SK-MEL-5 (cell line): ENCODE measurements around the gene GNAS-AS1. TPM values are rescaled to one million over a fixed set of nuclear protein-coding genes. Genes with fewer than 3 reads are reported as not detected.

ENCODE experiments used
- DNase-seq: peaks from one replicate; pipeline ENCODE4 v3.0.0-alpha.2; 2016; ENCODE audit warnings: low read depth, low spot score
- in situ Hi-C: cut with HindIII; loops from 2 replicates; pipeline ENCODE4 v1.10.0; 2016; ENCODE audit warnings: low sequenced_read_pairs, high pct_unique_total_duplicates, low pct_unique_long_range_greater_than_20kb
- total RNA-seq: library from RNA; depleted of rRNA; stranded (reverse); fragments of >200 nt; shearing (Covaris generic); gene quantifications from 2 replicates; pipeline ENCODE4 v1.2.3, GENCODE V29; 2014

The GNAS-AS1 gene
- total RNA-seq, 1 experiment from 2014 or later, result 0.55 TPM

- peak; percentile 82 for DNase-seq
- in situ Hi-C loops, result no loop called here
Measured at GRCh38 chr20:58870293-58871014, 19.8 kb upstream of the GNAS-AS1 start.

DNA sequence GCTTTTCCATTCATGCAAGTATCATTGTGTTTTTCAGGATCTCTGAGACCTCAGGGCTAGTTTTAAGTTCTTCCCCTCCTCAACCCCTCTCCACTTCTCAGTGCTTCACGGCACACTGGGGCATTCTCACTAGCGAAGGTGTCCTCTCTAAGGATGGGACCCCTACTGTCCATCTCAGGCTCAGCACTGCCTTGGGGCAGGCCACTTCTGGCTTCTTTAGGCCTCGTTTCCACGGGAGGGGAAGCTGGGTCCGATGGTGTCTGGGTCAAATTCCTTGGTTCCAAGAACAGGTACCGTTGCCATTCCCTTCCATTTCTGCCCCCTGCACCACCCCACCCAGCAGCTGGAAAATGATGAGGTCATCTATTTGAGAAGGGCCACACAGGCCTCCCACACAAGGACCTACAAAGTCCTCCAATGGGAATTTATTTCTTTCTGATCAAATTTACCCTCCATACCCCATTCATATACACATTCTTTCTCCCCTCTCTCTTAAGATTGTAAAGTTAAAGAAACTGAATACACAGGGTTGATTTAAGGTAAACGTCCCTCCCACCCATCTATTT is 19.0 kb upstream of the GNAS-AS1 start:
- no peak for DNase-seq
- in situ Hi-C loops, result no loop called here

GRCh38 chr20:58868795-58869194 is 18.1 kb upstream of the GNAS-AS1 start:
- in situ Hi-C loops, result no loop called here
- peak; percentile 43 for DNase-seq

DNA sequence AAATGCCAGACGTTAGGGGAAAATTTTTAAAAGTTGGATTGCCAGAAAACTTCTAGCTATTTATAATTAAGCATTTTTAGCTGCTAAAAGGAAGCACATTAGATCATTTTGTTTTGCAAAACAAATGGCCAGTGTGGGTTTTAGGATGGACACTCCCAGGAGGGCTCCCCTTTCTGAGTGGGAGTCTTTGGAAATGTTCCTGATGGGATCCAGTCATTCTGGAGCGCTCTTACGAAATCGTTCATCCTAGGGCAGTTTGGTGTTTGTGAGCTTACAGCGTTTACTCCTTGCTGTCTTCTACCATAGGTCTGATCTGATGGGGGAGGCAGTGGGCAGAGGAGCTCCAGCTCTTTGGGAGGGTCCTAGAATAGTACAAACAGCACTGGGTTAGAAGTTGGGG is 16.5 kb upstream of the GNAS-AS1 start:
- DNase-seq, result no peak
- in situ Hi-C loops, result no loop called here

DNA sequence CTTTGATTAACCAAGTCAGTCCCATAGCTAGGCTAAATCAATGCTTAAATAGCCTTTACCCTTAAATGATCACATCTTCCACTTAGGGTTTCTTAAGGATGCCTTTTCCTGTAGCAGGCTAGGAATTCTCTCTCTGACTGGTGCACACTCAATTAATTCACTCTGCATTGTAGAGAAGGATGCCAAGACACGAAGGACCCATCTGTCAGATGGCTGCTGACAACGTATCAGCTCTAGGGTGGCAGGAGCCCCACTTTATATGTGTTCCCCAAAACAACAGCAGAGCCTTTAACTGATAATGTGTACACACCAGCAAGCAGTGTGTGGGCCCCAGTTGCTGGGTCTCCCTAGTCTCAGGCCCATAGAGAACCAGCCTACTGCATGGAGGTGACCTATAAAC is 15.1 kb upstream of the GNAS-AS1 start:
- in situ Hi-C loops, result no loop called here
- no peak for DNase-seq

DNA sequence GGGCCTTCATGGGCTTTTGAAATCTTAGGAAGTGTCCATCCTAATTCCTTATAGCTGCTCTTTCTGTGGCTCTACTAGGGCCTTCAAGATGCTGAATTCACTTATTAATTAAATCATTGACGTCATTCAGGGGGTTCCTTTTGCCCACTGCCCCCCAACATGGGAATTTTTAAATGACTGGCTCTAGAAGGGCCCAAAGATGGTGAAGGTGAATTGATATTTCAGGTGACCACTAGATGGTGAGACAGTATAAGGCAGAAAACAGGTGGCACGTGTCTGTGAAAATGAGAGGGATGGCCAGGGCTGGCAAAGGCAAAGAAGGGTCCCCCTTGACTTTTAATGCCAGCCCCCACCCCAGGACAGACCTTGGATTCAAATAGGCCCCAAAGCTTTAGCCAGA is 13.6 kb upstream of the GNAS-AS1 start:
- no peak for DNase-seq
- in situ Hi-C loops, result no loop called here

DNA sequence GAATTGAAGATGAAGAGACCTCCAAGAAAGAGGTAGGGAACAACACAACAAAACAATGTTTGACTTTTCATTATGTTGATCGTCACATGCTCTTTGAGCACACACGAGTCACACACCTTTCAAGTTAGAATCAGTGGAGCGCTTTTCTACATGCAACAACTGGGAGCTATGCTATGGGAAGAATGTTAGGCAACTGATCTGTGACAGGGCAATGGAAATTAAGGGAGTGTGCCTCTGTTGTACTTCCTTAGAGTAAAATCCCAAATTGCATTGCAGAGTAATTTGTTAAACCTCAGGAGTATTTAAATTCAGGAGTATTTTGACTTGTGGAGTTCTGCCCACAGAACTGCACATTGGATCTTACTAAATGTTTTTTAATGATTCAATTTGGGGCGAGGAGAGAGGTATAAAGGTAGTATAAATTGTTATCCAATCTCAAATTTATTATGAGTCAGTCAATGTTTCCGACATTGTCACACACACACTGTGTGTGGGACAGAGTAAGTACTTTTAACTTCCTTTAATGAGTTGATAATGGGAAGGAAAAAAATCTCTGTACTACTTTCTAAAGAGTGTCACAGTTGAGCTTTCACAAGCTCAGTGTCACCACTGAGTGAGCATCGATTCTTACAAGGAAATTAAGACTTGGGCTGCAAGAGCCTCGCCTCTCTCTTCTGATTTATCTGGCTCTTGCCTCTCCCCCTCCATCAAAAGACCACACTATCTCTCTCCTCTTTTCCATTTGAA is 12.5 kb upstream of the GNAS-AS1 start:
- DNase-seq, result no peak
- in situ Hi-C loops, result no loop called here

DNA sequence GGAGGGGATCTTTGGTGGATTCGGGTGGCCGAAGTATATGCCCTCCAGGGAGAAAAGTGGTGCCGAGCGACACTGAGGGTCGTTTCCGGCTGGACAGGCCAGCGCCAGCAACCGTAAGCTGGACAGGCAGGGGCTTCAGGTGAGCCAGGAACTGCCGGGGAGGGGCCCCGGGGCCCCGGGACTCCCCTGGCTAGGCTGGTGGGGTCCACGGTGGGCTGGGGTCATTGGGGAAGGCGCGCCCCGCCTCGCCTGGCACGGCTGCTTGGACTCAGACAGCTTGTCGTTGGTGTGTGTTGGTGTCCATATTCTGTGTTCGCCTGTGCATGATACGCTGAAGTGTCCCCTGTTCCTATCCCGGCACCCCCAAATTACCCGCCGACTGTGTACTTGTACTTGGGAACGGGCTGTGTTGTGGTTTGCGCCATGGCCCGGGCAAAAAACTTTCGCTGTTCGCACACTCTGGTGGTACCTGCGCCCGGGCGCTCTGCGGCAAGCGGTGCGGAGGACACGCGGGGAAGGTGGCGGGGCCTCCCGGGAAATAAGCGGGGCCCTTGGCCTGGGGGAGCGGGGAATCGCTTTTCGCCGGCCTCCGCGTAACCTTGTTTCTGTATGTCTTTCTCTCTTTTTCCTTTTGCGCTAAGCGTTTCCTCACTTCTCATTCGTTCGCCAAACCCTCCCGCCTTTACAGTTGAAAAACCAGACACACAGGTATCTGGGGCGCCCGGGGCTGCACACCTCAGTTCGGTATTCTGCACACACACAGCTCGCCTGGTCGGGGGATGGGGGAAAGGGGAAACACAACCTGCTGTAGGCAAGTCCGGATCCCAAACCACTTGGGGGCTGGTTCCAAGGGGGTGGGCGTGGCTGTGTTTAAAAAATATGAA is 5.0 kb upstream of the GNAS-AS1 start:
- in situ Hi-C loops, result no loop called here

GRCh38 chr20:58854638-58855471 is 4.2 kb upstream of the GNAS-AS1 start:
- in situ Hi-C loops, result no loop called here
- no peak for DNase-seq

More for the DNA sequence above, 5.0 kb upstream of the GNAS-AS1 start:
- DNase-seq, result no peak

- no peak for DNase-seq
- in situ Hi-C loops, result no loop called here
Measured at GRCh38 chr20:58853976-58854637, 3.4 kb upstream of the GNAS-AS1 start.

GRCh38 chr20:58853466-58853865 is 2.8 kb upstream of the GNAS-AS1 start:
- in situ Hi-C loops, result no loop called here
- DNase-seq, result no peak

GRCh38 chr20:58852543-58853271 is 2.0 kb upstream of the GNAS-AS1 start, which contains the start of gene GNAS:
GNAS (plus strand) TSS chr20:58852716.
- DNase-seq, result peak; percentile 59

GRCh38 chr20:58851969-58852458 is 1.3 kb upstream of the GNAS-AS1 start:
- in situ Hi-C loops, result no loop called here

More at GRCh38 chr20:58852543-58853271, 2.0 kb upstream of the GNAS-AS1 start, which contains the start of gene GNAS:
- in situ Hi-C loops, result no loop called here

GRCh38 chr20:58851221-58851968 is 693 bp upstream of the GNAS-AS1 start:
- no peak for DNase-seq
- in situ Hi-C loops, result no loop called here

More at GRCh38 chr20:58851969-58852458, 1.3 kb upstream of the GNAS-AS1 start:
- DNase-seq, result no peak

GRCh38 chr20:58847463-58847862 is 3.2 kb downstream of the GNAS-AS1 start:
- no peak for DNase-seq
- in situ Hi-C loops, result loop anchor here (25.0 kb wide), 2 partner anchors 185 to 465 kb away; partner anchors contain the start of genes EDN3 and STX16
